Left ventricle myocardium inferior (tissue), 1 donor: ENCODE data around the gene IP6K1. TPM values are rescaled to one million over a fixed set of nuclear protein-coding genes. Genes with fewer than 3 reads are reported as not detected.

Source experiments
- DNase-seq: peaks from one replicate; pipeline ENCODE4 v3.0.0-alpha.2; 2020
- H3K27ac ChIP-seq: fragments of 200-600 bp; replicated peaks from 2 replicates; pipeline ENCODE4 v1.8.0; 2021
- H3K27me3 ChIP-seq: fragments of 200-600 bp; 2 replicates; pipeline ENCODE4 v1.8.0; 2021; ENCODE audit warnings: low read depth
- H3K36me3 ChIP-seq: fragments of 200-600 bp; 2 replicates; pipeline ENCODE4 v1.8.0; 2021
- H3K4me1 ChIP-seq: fragments of 200-600 bp; 2 replicates; pipeline ENCODE4 v1.8.0; 2021
- H3K4me3 ChIP-seq: fragments of 200-600 bp; 2 replicates; pipeline ENCODE4 v1.8.0; 2021; ENCODE audit warnings: mild to moderate bottlenecking, moderate library complexity
- H3K9me3 ChIP-seq: fragments of 200-600 bp; replicated peaks from 2 replicates; pipeline ENCODE4 v1.8.0; 2021
- intact Hi-C: fragments of 100-400 bp; cut with micrococcal nuclease; formaldehyde crosslinking; loops from one replicate; pipeline ENCODE4 v1.11.0; 2022
- total RNA-seq: library from RNA; stranded (reverse); fragmentation: NEBNext Ultra II Directional; extraction: Animal tissue kit (Norgen Biotek cat#: 25700); gene quantifications from one replicate; pipeline ENCODE4 v1.2.1, GENCODE V29; 2021
- TF ChIP-seq, protein P1 (sequence below): fragments of 200-600 bp; IDR thresholded peaks from 2 replicates; pipeline ENCODE4 v1.8.0; 2021; ENCODE audit warnings: antibody characterized with exemption, mild to moderate bottlenecking, borderline replicate concordance
- donor health status: DM: no; HTN: yes; CAD: no; lungs with severe emphysema.

IP6K1 gene
- total RNA-seq, 1 donor from 2014 or later, result 16.9 TPM

DNA sequence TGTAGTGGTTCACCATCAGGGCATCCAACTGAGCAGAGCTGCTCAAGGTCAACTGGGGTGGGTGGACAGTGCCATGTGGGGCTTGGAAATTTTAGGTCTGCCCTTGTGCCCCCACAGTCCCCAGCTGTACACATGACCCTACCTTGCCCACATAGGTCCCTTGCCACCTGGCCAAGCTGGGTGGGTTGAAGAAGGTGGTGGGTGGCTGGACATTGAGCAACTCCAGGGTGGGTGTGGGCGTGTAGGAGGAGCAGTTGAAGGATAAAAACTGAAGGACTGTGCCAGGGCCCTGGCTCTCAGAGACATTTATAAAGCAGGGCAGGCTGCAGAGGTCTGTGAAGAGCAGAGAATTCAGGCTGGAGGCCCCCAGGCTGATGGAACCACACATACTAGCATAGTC, 12.8 kb upstream of the IP6K1 start:
- TF ChIP-seq, protein P1, sequence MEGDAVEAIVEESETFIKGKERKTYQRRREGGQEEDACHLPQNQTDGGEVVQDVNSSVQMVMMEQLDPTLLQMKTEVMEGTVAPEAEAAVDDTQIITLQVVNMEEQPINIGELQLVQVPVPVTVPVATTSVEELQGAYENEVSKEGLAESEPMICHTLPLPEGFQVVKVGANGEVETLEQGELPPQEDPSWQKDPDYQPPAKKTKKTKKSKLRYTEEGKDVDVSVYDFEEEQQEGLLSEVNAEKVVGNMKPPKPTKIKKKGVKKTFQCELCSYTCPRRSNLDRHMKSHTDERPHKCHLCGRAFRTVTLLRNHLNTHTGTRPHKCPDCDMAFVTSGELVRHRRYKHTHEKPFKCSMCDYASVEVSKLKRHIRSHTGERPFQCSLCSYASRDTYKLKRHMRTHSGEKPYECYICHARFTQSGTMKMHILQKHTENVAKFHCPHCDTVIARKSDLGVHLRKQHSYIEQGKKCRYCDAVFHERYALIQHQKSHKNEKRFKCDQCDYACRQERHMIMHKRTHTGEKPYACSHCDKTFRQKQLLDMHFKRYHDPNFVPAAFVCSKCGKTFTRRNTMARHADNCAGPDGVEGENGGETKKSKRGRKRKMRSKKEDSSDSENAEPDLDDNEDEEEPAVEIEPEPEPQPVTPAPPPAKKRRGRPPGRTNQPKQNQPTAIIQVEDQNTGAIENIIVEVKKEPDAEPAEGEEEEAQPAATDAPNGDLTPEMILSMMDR, result no peak
- Histone ChIP-seq H3K27me3 (no peaks in the 10 kb centered on the region), H3K4me3 (no peak overlapping the region), H3K4me1 (peaks cover 18% of the 10 kb centered on the region), H3K9me3 (no peaks in the 10 kb centered on the region), H3K27ac (no peak overlapping the region), H3K36me3 (no peaks in the 10 kb centered on the region)
- intact Hi-C loops, result no loop called here
- DNase-seq, result no peak

DNA sequence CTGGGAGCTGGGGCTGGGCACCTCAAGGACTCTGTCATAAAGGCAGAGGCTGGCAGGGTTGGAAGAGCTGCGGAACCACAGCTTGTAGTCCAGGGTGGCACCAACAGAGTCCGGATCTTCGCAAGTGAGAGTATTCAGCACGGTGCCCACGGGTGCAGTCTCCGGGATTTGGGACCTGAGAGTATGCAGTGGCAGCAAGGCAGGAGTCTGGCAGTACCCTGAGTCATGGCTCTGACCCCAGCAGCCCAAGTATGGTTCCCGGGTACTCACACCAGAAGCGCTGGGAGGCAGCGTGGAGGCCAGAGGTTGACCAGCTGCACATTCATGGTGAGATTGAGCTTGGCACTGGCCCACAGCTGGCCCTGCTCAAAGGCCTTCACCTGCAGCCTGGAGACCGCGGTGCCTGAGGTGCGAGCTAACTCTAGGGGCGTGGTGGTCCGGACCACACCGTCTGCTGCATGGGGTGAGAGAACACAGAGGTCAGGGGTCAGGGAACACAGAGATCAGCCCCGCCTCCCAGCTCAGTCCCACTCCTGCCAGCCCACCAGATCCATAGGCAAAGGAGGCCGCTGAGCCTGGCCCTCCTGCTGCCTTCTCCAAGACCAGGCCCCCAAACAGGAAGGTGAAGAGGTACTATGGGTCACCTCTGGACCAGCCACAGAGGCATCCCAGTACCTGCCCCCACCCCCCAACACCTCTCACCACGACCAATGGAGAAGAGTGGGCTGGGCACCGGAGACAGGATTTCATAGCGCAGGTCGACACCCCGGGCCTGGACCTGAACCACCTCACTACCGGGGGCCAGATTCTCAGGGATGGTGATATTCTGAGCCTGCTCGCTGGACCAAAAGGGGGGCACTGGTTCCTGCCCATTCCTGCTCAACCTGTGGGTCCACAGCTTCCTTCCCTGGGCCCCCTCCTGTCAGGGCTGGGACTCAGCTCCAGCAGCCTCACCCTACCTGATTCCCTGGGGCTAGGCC, 8.9 kb upstream of the IP6K1 start:
- no peaks in the 10 kb centered on the region for H3K9me3 ChIP-seq
- no peak overlapping the region for H3K27ac ChIP-seq
- DNase-seq, result peak; percentile 15
- no peaks in the 10 kb centered on the region for H3K4me1 ChIP-seq
- intact Hi-C loops, result no loop called here
- no peak overlapping the region for H3K4me3 ChIP-seq
- TF ChIP-seq, protein P1, result no peak
- H3K27me3 ChIP-seq, result no peaks in the 10 kb centered on the region
- no peaks in the 10 kb centered on the region for H3K36me3 ChIP-seq

GRCh38 chr3:49794431-49794830, 8.1 kb upstream of the IP6K1 start:
- no peak overlapping the region for H3K4me3 ChIP-seq
- peak; percentile 8 for DNase-seq
- TF ChIP-seq, protein P1, result no peak
- intact Hi-C loops, result no loop called here
- H3K27ac ChIP-seq, result no peak overlapping the region
- H3K4me1 ChIP-seq, result no peaks in the 10 kb centered on the region
- no peaks in the 10 kb centered on the region for H3K27me3 ChIP-seq
- H3K9me3 ChIP-seq, result no peaks in the 10 kb centered on the region
- no peaks in the 10 kb centered on the region for H3K36me3 ChIP-seq

- Histone ChIP-seq H3K27me3 (no peaks in the 10 kb centered on the region), H3K4me1 (no peaks in the 10 kb centered on the region), H3K4me3 (no peak overlapping the region), H3K36me3 (no peaks in the 10 kb centered on the region), H3K9me3 (no peaks in the 10 kb centered on the region), H3K27ac (no peak overlapping the region)
- intact Hi-C loops, result no loop called here
- TF ChIP-seq, protein P1, result no peak
- DNase-seq, result no peak
These were observed 7.2 kb upstream of the IP6K1 start for GRCh38 chr3:49793486-49794085.

GRCh38 chr3:49792371-49793150, 6.2 kb upstream of the IP6K1 start:
- Histone ChIP-seq H3K36me3 (no peaks in the 10 kb centered on the region), H3K4me1 (peaks cover under 1% of the 10 kb centered on the region), H3K27ac (no peak overlapping the region), H3K9me3 (no peaks in the 10 kb centered on the region), H3K4me3 (no peak overlapping the region), H3K27me3 (no peaks in the 10 kb centered on the region)
- intact Hi-C loops, result no loop called here
- DNase-seq, result no peak
- TF ChIP-seq, protein P1, result no peak
